Measurements from ENCODE around the gene PADI1.

DNA sequence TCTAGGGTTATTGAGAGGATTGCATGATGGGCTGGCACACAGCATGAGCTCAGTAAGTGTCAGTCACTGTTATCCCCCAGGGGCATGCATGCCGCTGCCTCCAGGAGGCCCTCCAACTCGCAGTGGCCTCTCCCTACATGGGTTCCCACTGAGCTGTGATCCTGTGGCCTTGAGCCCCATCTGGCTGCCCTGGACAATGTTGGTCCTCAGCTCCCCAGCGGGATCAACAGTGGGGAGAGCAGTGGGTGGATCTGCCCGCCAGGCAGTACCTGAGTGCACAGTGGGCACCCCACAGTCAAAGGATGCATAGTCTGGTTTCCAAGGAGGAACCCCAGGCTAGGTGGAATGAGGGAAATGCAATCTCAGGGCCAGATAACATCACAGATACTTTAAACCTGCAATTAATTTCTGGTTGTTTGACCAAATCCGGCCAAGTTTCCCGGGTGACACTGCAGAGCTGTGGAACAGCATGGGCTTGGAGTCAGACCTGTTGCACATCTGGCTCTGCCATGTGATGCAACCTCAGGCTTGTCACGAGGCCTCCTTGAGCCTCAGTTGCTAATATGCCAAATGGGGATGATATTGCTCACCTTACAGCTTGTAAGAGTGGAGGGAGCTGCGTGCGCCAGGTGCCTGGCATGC, 53.3 kb downstream of the PADI1 start:
- TF ChIP-seq, protein P1, sequence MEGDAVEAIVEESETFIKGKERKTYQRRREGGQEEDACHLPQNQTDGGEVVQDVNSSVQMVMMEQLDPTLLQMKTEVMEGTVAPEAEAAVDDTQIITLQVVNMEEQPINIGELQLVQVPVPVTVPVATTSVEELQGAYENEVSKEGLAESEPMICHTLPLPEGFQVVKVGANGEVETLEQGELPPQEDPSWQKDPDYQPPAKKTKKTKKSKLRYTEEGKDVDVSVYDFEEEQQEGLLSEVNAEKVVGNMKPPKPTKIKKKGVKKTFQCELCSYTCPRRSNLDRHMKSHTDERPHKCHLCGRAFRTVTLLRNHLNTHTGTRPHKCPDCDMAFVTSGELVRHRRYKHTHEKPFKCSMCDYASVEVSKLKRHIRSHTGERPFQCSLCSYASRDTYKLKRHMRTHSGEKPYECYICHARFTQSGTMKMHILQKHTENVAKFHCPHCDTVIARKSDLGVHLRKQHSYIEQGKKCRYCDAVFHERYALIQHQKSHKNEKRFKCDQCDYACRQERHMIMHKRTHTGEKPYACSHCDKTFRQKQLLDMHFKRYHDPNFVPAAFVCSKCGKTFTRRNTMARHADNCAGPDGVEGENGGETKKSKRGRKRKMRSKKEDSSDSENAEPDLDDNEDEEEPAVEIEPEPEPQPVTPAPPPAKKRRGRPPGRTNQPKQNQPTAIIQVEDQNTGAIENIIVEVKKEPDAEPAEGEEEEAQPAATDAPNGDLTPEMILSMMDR (IDR thresholded peaks at IDR 0.05; ENCODE audit: low read depth, low read length), result no peak
- no peak for TF ChIP-seq EZH2phosphoT487 (IDR thresholded peaks at IDR 0.05; ENCODE audit: low read depth)
